HG02870 (cell line): ENCODE results near the gene ZNF665.
"Not testable (repeated sequence)": the region's sequence is repeated elsewhere in the genome, so short reads cannot be mapped to it uniquely, and the experiment has no call there.

ENCODE experiments used
- ATAC-seq: cut with Tn5 transposase; IDR thresholded peaks from one replicate; pipeline ENCODE4 v1.9.1; 2021; ENCODE audit warnings: mild to moderate bottlenecking, moderate library complexity; ENCODE audit not compliant: unreplicated experiment

ZNF665 gene

DNA sequence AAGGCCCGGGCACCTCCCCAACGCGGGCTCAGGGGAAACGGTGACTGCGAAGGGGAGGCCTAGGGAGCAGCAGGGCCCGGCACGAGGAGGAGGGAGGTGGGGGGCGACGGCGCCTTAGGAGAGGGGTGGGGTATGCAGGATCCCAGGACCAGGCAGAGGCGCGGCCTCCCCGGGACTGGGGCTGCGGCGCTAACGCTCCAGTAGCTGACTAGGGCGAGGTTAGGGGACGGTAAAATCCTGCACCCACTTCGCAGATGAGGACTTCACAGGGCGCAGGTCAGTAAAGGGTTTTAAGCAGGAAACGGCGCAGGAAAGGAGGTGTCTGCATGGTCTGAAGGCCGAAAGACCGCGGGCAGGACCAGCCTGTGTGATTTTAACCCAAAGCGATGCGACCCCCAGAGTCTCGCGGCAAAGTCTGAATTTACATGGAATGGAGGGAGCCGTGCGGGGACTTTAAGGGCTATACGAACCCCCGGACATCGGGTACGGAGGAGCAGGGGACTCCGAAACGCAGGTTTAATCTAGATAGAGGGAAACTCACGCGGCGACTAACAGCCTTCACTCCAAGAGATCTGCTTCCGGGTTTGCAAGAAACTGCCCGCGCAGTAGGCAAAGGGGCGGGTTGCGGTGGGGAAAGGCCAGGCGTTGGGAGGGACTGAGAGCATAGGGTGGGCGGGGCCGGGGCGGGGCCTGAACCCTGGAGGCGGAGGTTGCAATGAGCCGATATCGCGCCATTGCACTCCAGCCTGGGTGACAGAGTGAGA is at the start of gene ZNF665:
Gene ZNF665 (minus strand): TSS at position 588 of the 764 bp plus-strand sequence. CDS start 10,460 bp downstream, outside the sequence.
- ATAC-seq = no peak

DNA sequence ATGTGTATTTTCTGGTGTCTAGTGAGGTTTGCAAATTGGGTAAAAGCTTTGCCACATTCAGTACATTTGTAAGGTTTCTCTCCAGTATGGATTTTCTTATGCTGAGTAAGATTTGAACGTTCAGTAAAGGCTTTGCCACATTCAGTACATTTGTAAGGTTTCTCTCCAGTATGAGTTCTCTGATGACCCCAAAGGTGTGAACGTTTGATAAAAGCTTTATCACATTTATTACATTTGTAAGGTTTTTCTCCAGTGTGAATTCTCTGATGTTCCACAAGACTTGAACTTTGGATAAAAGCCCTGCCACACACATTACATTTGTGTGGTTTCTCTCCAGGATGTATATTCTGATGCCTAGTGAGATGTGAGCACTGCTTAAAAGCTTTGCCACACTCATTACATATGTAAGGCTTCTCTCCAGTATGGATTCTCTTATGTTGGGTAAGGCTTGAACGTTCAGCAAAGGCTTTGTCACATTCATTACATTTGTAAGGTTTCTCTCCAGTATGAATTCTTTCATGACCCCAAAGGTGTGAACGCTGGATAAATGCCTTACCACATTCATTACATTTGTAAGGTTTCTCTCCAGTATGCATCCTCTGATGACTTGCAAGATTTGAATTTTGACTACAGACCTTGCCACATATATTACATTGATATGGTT is 44.1 kb upstream of the ZNF665 start:
- no peak for ATAC-seq

DNA sequence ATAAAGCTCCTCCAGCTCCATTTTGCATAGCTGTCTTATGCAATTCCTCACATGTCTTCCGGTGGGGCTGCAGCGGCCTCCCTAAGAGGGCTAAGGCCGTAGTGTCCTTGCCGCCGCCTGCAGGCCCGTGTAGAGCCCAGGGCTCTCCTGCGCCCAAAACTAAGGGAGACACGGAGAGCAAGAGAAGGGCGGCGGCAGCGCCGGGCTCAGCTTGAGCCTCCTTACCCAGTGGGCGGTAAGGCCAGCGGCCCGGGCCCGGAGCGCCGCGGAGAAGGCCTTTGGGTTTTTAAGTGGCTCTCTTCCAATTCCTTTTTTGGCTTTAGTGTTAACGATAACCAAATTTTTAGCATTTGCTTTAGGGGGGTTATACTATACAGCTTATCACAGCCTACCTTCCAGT is 31.4 kb upstream of the ZNF665 start:
- ATAC-seq = no peak

DNA sequence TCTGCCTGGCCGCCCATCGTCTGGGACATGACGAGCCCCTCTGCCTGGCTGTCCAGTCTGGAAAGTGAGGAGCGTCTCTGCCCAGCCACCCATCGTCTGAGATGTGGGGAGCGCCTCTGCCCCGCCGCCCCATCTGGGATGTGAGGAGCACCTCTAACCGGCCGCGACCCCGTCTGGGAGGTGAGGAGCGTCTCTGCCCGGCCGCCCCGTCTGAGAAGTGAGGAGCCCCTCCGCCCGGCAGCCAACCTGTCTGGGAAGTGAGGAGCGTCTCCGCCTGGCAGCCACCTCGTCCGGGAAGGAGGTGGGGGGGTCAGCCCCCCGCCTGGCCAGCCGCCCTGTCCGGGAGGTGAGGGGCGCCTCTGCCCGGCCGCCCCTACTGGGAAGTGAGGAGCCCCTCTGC is 29.6 kb upstream of the ZNF665 start:
- not testable (repeated sequence) for ATAC-seq

DNA sequence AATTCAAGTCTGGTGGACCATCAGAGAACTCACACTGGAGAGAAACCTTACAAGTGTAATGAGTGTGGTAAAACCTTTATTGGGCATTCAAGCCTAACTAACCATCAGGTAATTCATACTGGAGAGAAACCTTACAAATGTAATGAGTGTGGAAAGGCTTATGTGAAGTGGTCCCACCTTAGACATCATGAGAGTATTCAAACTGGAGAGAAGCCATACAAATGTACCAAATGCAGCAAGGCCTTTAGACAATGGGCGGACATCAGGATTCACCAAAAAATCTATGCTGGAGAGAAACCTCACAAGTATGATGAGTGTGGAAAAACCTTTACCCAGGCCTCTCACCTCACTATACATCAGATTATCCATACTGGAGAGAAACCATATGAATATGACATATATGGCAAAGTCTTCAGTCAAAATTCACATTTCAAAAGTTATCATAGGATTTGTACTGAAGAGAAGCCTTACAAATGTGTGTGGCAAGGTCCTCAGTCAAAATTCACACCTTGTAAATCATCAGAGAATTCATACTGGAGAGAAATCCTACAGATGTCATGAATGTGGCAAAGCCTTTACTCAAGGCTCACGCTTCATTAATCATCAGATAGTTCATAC is 19.7 kb upstream of the ZNF665 start:
- ATAC-seq = no peak

DNA sequence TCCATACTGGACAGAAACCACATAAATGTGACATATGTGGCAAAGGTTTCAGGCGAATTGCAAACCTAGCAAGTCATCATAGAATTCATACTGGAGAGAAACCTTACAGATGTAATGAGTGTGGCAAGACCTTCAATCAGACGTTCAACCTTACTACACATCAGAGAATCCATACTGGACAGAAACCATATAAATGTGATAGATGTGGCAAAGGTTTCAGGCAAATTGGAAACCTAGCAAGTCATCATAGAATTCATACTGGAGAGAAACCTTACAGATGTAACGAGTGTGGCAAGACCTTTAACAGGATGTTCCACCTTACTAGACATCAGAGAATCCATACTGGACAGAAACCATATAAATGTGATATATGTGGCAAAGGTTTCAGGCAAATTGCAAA is 18.4 kb upstream of the ZNF665 start:
- ATAC-seq = not testable (repeated sequence)

DNA sequence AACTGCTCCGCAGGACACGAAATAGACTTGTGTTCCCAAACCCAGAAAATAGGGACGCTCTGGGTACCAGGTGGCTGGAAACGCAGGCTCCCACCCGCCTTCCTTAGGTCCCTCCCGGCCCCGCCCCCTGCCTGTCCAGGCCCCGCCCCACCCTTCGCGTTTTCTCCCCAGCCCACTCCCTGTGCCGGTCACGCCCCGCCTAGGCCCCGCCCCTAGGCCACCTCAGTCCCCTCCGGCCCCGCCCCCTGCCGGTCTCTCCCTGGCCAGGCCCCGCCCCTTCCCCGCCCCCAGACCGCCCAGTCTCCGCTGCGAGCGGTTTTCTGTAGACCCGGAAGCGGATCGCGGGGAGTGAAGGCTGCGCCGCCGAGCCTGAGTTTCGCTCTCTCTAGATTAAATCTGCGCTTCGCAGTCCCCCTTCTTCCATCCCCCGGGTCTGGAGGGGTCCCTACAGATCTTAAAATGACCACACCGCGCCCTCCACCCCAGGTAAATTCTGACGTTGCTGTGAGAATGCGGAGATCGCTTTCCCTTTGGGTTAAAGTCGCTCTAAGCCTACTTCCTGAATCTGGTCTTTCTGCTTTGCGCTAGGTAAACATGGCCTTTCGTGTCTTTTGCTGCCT is 3.7 kb upstream of the ZNF665 start:
- ATAC-seq = no peak

DNA sequence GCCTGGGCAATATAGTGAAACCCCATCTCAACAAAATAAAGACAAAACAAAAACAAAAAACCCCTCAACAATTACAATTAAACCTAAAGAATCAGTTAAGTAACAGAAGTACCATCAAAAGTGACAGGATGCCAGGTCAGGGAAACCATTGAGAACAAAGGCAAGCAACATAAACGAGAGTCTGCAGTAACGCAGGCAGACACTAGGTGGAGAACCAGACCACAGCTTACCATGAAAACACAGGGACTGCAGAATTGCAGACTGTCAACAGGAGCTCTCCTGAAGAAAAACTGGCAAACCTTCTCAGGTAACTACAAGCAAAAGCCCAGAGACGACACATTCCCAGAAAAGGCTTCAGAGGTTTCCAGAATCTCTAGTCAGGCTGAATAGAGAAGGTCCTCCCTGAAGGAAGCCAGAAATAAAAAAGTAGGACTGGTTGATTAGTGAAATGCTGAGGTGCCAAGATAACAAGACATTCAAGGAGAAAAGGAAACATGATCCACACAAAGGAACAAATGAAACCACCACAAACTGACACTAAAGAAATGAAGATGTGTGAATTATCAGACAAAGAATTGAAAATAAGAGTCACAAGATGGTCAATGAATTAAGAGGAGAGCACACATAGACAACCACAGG is 2.2 kb upstream of the ZNF665 start:
- no peak for ATAC-seq

DNA sequence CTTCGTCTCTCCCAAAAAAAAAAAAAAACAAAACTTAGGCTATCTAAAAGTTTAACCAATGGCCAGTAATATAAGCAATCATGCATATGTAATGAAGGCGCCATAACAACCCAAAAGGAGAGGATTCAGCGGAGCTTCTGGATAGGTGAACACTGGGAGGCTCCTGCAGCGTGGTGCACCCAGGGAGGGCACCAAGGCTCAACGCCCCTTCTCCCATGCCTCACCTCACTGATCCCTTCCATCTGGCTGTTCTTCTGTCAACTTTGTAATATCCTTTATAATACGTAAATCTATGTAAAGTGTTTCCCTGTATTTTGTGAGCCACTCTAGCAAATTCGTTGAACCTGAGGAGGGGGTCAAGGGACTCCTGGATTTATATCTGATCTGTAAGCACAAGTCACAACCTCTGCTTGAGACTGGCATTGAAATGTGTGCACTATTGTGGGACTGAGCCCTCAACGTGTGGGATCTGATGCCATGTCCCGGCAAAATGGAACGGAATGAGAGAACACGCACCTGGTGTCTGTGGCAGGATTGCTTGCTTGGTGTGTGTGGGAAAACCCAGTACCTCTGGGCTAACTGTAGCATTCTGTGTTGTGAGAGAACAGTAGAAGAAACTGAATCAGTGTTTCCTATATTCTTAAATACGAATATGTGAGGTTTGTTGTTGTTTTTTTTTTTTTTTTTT is 521 bp upstream of the ZNF665 start:
- ATAC-seq = no peak

DNA sequence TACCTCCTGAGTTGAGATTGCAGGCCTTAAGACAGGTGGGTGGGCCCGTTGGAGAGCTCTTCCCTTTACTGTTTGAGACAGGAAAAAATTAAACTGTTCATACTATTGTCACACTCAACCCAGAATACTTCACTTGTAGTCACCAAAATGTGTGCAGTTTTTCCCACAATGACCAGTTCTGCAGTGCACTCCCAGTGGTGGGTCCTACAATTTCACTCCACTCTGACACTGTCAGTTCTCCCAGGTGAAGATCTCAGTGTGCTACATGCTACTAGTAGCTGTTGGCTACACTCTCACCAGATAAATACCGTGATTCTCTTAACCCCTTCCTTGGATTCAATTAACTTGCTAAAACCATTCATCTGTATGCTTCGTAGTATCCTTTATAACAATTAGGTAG is 2.9 kb downstream of the ZNF665 start:
- ATAC-seq = no peak

DNA sequence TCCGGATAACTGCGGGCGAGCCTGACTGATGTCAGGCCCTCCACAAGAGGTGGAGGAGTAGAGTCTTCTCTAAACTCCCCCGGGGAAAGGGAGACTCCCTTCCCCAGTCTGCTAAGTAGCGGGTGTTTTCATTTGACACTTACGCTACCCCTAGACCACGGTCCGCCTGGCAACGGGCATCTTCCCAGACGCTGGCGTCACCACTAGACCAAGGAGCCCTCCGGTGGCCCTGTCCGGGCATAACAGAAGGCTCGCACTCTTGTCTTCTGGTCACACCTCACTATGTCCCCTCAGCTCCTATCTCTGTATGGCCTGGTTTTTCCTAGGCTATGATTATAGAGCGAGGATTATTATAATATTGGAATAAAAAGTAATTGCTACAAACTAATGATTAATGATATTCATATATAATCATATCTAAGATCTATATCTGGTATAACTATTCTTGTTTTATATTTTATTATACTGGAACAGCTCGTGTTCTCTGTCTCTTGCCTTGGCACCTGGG is 3.4 kb downstream of the ZNF665 start:
- ATAC-seq = not testable (repeated sequence)

DNA sequence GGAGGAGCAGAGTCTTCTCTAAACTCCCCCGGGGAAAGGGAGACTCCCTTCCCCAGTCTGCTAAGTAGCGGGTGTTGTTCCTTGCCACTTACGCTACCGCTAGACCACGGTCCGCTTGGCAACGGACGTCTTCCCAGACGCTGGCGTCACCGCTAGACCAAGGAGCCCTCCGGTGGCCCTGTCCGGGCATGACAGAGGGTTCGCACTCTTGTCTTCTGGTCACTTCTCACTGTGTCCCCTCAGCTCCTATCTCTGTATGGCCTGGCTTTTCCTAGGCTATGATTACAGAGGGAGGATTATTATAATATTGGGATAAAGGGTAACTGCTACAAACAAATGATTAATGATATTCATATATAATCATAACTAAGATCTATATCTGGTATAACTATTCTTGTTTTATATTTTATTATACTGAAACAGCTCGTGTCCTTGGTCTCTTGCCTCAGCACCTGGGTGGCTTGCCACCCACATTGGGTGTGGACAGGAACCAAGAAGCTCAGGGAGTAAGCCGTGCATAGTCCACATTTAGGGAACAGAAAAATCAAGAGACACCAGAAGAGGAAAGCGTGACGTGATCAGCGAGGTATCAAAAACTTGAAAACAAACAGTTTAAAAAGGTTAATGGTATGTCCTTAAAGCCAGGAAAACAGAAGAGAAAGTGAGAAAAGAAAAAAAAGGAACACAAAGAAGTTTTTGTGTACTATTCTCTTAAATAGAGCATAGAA is 7.8 kb downstream of the ZNF665 start:
- not testable (repeated sequence) for ATAC-seq

DNA sequence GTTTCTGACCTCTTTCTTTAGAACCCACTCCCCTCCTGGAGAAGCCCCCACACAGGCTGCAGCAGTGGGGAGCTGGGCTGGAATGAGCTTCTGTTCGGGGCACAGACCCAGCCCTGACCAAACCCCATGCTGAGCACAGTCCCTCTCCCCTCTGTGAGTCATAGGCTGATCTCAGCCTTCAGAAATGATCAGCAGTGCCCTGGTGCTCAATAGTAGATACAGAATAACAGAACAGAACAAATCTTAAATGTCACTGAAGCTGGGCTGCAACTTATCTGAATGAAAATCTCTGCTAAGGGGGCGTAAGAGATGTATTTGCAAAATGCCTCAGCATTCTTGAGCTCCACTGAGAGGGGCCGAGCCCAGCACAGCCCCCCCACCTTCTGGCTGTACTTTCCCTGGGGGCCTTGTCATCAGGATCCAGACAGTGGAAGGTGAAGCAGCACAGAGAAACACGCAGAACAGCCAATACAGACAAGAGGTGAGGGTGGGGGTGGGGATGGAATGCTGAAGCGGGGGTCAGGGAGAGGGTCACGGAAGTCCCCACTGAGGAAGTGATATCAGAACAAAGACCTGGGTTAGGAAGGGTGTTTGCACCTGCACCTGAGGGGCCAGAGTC is 9.9 kb downstream of the ZNF665 start:
- ATAC-seq = no peak

DNA sequence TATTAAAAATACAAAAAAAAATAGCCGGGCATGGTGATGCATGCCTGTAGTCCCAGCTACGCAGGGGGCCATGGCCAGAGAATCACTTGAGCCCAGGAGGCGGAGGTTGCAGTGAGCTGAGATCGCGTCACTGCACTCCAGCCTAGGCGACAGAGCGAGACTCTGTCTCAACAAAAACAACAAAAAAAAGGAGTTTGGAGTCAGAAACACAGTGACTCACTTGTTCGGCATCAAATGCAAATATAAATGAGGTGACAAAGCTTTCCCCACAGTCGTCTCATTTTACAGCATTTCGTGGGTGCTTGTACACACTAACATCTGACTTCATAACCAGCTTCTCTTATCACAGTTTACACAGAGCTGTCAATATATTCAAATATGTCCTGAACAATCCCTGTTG is 11.0 kb downstream of the ZNF665 start:
- ATAC-seq = no peak

DNA sequence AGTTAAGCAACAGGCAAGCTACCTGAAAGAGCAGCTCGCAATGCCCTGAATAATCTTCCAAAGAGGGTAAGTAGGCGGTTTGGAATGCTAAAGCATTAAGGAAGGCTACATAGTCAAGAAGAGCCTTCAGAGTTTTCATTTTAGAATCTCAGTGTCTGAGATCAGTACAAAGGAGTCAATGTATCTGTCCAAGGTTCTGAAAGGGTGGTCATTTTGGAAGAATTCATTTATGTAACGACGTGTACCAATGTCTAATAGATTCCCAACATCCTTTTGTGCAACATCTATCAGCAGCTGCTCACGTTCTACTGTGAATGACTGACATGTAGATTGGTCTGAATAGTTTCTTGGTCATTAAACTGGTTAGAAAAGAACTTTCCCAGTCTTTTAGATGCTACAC is 15.2 kb downstream of the ZNF665 start:
- no peak for ATAC-seq

DNA sequence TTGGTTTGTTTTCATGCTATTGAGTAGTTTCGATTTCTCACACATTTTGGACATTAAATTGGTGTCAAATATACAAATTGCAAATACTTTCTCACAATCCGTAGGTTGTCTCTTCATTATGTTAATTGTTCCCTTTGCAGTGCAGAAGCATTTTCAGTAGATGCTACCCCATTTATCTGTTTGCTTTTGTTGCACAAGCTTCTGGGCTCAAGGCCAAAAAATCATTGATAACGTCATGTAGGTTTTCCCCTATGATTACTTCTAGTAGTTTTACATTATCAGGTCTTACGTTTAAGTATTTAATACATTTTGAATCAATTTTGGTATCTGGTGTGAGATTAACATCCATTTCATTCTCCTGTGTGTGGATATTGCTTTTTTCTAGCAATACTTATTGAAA is 20.3 kb downstream of the ZNF665 start:
- no peak for ATAC-seq

DNA sequence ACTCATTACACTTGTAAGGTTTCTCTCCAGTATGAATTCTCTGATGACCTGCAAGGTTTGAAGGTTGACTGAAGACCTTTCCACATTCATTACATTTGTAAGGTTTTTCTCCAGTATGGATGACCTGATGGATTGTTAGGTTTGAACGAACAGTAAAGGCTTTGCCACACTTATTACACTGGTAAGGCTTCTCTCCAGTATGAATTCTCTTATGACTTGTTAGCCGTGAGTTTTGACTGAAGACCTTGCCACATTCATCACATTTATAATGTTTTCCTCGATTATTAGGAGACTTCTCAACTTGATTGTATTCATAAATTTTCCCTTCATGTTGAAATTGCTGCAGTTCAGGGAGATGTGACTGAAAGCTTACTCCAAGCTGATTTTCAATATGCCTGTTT is 27.5 kb downstream of the ZNF665 start:
- ATAC-seq = no peak

DNA sequence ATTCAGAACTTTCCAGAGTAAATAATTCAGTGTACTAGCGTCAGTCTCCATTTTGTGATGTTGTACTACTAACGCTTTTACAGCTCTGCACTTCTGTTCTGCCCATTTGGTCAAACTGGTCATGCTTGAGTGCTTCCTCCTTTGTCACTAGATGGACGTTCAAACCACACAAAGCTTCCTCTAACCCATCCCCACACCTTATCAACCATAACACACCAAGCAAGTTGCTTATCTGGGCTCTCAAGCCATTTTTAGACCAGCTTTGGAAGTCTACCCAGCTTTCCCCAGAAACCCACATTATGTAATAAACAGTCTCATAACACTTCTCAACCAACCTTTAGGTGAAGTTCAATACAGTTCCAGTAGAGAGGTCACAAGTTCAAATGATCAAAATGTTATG is 32.0 kb downstream of the ZNF665 start:
- no peak for ATAC-seq

DNA sequence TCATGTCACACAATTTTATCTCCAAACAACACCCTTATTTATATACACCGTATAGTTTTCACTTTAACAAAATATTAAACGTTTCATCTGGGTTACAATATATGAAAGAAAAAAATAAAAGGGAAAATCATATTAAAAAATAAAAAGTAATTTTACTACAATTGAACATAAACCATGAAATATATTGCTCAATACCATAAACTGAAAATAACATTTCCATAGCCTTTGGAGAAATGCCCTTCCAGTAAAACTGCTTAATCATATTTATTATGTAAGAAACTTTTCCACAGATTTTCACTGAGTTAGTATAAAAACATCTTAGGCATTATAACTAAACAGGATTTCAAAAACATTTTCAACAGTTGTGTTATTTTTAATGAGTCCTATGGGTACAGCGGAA is 32.8 kb downstream of the ZNF665 start:
- ATAC-seq = no peak
